Esophagus squamous epithelium (tissue), 5 donors: ENCODE results near the gene NEU4. TPM values are rescaled to one million over a fixed set of nuclear protein-coding genes. Genes with fewer than 3 reads are reported as not detected.

Source experiments
- DNase-seq: peaks from one replicate; lab custom pipeline; 2025; lab: John Stamatoyannopoulos, UW
- H3K27ac ChIP-seq, 4 donors: fragments of 200-600 bp; sonication (generic); one replicate each; pipeline ENCODE4 v1.5.1; 2016 to 2019; ENCODE audit warnings: mild to moderate bottlenecking in 1 of 4
- H3K27me3 ChIP-seq, 4 donors: fragments of 200-600 bp; sonication (generic); 1 replicate in 3 of 4; 2 replicates in 1 of 4; pipeline versions ENCODE4 v1.5.1 to v1.6.0; 2017 to 2021; ENCODE audit warnings: antibody characterized with exemption in 1 of 4
- H3K36me3 ChIP-seq, 3 donors: fragments of 200-600 bp; sonication (generic); one replicate each; pipeline ENCODE4 v1.5.1; 2016 to 2019
- H3K4me1 ChIP-seq, 3 donors: fragments of 200-600 bp; sonication (generic); one replicate each; pipeline ENCODE4 v1.5.1; 2017 to 2019
- H3K4me3 ChIP-seq, 4 donors: fragments of 200-600 bp; sonication (generic); 1 replicate in 3 of 4; 2 replicates in 1 of 4; pipeline ENCODE4 v1.5.1; 2016 to 2019; ENCODE audit warnings: mild to moderate bottlenecking in 2 of 4, moderate library complexity in 1 of 4
- H3K9me3 ChIP-seq, 3 donors: fragments of 200-600 bp; sonication (generic); one replicate each; pipeline ENCODE4 v1.5.1; 2016 to 2019
- POLR2A ChIP-seq, 4 donors: fragments of 450-650 bp; IDR thresholded peaks; one replicate each; pipeline ENCODE4 v1.6.1; 2017; ENCODE audit warnings: antibody characterized with exemption in 4 of 4, mild to moderate bottlenecking in 4 of 4, moderate library complexity in 3 of 4
- WGBS, 2 donors: methylation state at CpG; one replicate each; pipeline ENCODE4 v1.1.5; 2018; 5-methylcytosine and 5-hydroxymethylcytosine counted together
- intact Hi-C: fragments of 100-400 bp; cut with DNase I; formaldehyde crosslinking; loops from one replicate; pipeline ENCODE4 v1.15.0; 2022
- total RNA-seq, 4 donors: library from RNA; depleted of rRNA; stranded (reverse); fragments of >200 nt; gene quantifications; one replicate each; pipeline ENCODE4 v1.1.0, GENCODE V29; 2016
- TF ChIP-seq, protein P1 (sequence below), 6 experiments: fragments of 450-650 bp in 4 of 6; fragments of 200-600 bp in 2 of 6; sonication (generic) in 2 of 6; IDR thresholded peaks; one replicate each; pipeline ENCODE4 v1.5.1; 2016 to 2019; ENCODE audit warnings: antibody characterized with exemption in 6 of 6, mild to moderate bottlenecking in 4 of 6, moderate library complexity in 4 of 6
- donor health status: DM: yes; HTN: yes; CAD: no.

Gene NEU4
- total RNA-seq, 4 donors from 2014 or later = not detected

DNA sequence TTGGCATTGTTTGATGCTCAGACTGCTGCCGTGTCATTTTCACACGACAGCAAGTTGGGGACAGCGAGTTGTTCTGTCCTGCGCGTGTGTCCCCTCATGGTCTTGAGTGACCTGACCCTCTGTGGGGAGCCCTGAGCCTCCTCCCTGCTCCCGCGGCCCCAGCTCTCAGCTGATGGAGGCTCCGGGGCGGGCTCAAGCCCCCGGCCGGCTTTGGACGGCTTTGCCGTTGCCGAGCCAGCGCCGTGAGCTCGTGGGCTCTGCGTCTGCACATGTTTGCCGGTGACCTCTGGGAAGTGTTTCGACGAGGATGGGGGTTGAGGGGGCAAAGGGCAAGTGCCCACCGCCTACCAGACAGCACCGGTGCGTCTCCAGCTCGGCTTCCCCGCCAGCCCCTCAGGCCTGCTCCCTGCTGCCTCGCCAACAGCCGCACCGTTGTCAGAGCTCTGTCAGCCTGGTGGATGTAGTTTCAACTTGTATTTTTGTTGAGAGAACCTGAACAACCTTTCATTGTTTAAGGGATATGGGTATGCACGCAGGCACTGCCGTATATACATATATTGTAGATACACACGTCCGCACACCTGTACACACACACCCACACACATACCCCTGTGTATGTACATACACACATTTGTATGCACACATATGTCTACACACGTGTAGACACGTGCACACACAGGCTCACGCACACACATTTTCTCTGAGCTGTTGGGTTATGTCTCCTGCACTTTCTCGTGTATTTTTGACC lies 36.0 kb downstream of the NEU4 start:
- Histone ChIP-seq H3K4me3 (peak overlapping the region in 3 of 4 donors; percentile 27 to 64 (median 47)), H3K9me3 (no peaks in the 10 kb centered on the region), H3K36me3 (no peaks in the 10 kb centered on the region), H3K27me3 (peaks cover 0 to 13% (median 0%) of the 10 kb centered on the region in 4 donors), H3K27ac (peak overlapping the region in 1 of 4 donors; percentile 79), H3K4me1 (peaks cover 6 to 30% (median 14%) of the 10 kb centered on the region in 3 donors)
- WGBS, 2 donors = 70 to 84% methylated on average over 23 to 29 of the region's 37 CpGs
- intact Hi-C loops = no loop called here
- no peak for TF ChIP-seq POLR2A (IDR thresholded peaks at IDR 0.05)
- TF ChIP-seq, protein P1, sequence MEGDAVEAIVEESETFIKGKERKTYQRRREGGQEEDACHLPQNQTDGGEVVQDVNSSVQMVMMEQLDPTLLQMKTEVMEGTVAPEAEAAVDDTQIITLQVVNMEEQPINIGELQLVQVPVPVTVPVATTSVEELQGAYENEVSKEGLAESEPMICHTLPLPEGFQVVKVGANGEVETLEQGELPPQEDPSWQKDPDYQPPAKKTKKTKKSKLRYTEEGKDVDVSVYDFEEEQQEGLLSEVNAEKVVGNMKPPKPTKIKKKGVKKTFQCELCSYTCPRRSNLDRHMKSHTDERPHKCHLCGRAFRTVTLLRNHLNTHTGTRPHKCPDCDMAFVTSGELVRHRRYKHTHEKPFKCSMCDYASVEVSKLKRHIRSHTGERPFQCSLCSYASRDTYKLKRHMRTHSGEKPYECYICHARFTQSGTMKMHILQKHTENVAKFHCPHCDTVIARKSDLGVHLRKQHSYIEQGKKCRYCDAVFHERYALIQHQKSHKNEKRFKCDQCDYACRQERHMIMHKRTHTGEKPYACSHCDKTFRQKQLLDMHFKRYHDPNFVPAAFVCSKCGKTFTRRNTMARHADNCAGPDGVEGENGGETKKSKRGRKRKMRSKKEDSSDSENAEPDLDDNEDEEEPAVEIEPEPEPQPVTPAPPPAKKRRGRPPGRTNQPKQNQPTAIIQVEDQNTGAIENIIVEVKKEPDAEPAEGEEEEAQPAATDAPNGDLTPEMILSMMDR (IDR thresholded peaks at IDR 0.05) = no peak
- DNase-seq = no peak

DNA sequence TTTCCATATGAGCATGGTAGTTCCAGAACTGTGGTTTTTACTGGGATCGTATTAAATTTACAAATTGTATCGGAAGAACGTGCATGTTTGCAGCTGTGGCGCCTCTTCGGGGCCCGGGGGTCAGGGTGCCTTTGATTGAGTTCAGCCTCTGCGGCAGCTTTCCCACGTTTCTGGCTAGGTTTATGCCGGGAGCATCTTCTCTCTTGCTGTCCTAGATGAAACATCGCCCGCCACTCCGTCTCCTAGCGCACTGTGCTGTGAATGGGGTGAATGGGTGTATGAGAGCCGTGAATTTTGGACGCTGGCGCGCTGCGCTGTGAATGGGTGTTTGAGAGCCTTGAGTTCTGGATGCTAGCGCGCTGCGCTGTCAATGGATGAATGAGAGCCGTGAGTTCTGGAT lies 37.4 kb downstream of the NEU4 start:
- no peaks in the 10 kb centered on the region for H3K36me3 ChIP-seq
- intact Hi-C loops = no loop called here
- H3K9me3 ChIP-seq = no peaks in the 10 kb centered on the region
- peaks cover 6 to 30% (median 14%) of the 10 kb centered on the region in 3 donors for H3K4me1 ChIP-seq
- H3K4me3 ChIP-seq = no peak overlapping the region
- WGBS, 2 donors = 83 to 85% methylated on average over 12 to 18 of the region's 22 CpGs
- no peak overlapping the region for H3K27ac ChIP-seq
- H3K27me3 ChIP-seq = peaks cover 0 to 13% (median 0%) of the 10 kb centered on the region in 4 donors
- no peak for TF ChIP-seq POLR2A (IDR thresholded peaks at IDR 0.05)
- TF ChIP-seq, protein P1 (IDR thresholded peaks at IDR 0.05) = no peak
- no peak for DNase-seq

- 91% methylated on average over 18 of the region's 39 CpGs; no CpG with 5 or more reads in 1 of the 2 donors for WGBS, 2 donors
- no peaks in the 10 kb centered on the region for H3K9me3 ChIP-seq
- H3K4me3 ChIP-seq = no peak overlapping the region
- H3K4me1 ChIP-seq = peaks cover 3 to 15% (median 8%) of the 10 kb centered on the region in 3 donors
- DNase-seq = no peak
- TF ChIP-seq POLR2A (IDR thresholded peaks at IDR 0.05) = no peak
- TF ChIP-seq, protein P1 (IDR thresholded peaks at IDR 0.05) = no peak
- H3K27me3 ChIP-seq = peaks cover 0 to 13% (median 0%) of the 10 kb centered on the region in 4 donors
- intact Hi-C loops = no loop called here
- no peaks in the 10 kb centered on the region for H3K36me3 ChIP-seq
- no peak overlapping the region for H3K27ac ChIP-seq
Observed at GRCh38 chr2:241848761-241849615, 40.0 kb downstream of the NEU4 start.

DNA sequence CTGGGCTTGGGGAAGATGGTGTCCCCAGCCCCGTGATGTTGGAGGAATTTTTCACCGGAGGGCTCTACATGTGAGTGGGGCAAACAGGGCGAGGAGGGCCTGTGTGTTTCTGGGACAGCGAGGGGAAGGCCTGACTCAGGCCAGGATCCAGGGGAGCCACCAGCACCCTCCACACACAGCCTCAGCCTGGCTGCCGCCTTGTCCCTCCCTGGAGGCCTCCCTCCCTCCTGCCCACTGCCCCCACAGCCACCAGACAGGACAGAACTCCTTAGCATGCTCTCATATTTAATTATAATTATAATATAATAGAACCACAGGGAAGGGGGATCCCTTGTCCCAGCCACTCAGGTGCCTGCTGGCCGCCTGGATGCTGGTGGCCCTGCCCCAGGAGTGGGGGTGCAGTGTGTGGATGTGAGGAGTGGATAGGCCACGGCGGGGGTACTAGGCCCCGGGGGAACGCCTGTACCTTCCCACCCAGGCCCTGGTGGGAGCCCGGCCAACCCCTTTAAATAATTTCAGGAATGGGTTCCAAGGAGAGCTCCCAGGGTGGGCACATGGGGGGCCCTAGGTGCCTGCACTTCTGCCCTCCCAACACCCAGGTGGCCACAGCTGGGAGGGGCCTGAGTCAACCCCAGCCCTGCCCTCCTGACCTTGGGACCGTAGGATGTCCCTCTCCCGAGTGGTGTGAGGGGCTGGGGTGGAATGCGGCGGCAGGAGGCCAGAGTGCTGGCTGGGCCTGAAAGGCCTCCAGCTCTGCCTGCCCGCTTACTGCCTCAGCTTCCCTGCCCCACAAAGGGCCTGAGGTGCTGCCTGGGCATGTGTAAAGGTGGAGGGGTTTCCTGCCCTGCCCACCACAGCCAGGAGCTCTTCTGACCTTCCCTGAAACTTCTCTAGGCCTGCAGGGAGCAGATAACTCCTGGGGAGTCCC lies 40.9 kb downstream of the NEU4 start:
- H3K4me1 ChIP-seq = peaks cover 2 to 12% (median 8%) of the 10 kb centered on the region in 3 donors
- no peaks in the 10 kb centered on the region for H3K36me3 ChIP-seq
- no peak overlapping the region for H3K4me3 ChIP-seq
- WGBS, 2 donors = 81 to 100% methylated on average over 1 to 8 of the region's 16 CpGs
- H3K27ac ChIP-seq = no peak overlapping the region
- H3K27me3 ChIP-seq = peaks cover 0 to 8% (median 0%) of the 10 kb centered on the region in 4 donors
- intact Hi-C loops = no loop called here
- no peaks in the 10 kb centered on the region for H3K9me3 ChIP-seq
- no peak for DNase-seq
- TF ChIP-seq, protein P1 (IDR thresholded peaks at IDR 0.05) = no peak
- TF ChIP-seq POLR2A (IDR thresholded peaks at IDR 0.05) = no peak
